Gastroesophageal sphincter (tissue), 4 donors: ENCODE measurements around the gene TTC19. TPM values are rescaled to one million over a fixed set of nuclear protein-coding genes. Genes with fewer than 3 reads are reported as not detected.

ENCODE experiments used
- ATAC-seq: fragments of 150-250 bp; one replicate; pipeline ENCODE4 v1.9.1; 2016; ENCODE audit warnings: mild to moderate bottlenecking, moderate library complexity
- H3K27ac ChIP-seq, 4 donors: fragments of 200-600 bp; sonication (generic) in 3 of 4; 1 replicate in 3 of 4; 2 replicates in 1 of 4; pipeline ENCODE4 v1.5.1; 2016 to 2019
- H3K27me3 ChIP-seq: fragments of 200-600 bp; sonication (generic); one replicate; pipeline ENCODE4 v1.5.1; 2019
- H3K36me3 ChIP-seq, 2 donors: fragments of 200-600 bp; sonication (generic); one replicate each; pipeline ENCODE4 v1.5.1; 2019; ENCODE audit warnings: control low read depth in 1 of 2
- H3K4me1 ChIP-seq, 3 donors: fragments of 200-600 bp; sonication (generic); 1 replicate in 2 of 3; 2 replicates in 1 of 3; pipeline ENCODE4 v1.5.1; 2016 to 2019; ENCODE audit warnings: control low read depth in 2 of 3
- H3K4me3 ChIP-seq, 2 donors: fragments of 200-600 bp; sonication (generic); one replicate each; pipeline ENCODE4 v1.5.1; 2019; ENCODE audit warnings: mild to moderate bottlenecking in 1 of 2, moderate library complexity in 1 of 2
- H3K9me3 ChIP-seq, 3 donors: fragments of 200-600 bp; sonication (generic); one replicate each; pipeline ENCODE4 v1.5.1; 2017 to 2019; ENCODE audit warnings: control low read depth in 2 of 3
- EP300 ChIP-seq: sonication (generic); formaldehyde crosslinking; IDR thresholded peaks from one replicate; pipeline ENCODE4 v1.6.1; 2017; ENCODE audit warnings: antibody characterized with exemption, mild to moderate bottlenecking
- POLR2A ChIP-seq, 2 donors: fragments of 450-650 bp; IDR thresholded peaks; one replicate each; pipeline ENCODE4 v1.6.1; 2017; ENCODE audit warnings: antibody characterized with exemption in 2 of 2, mild to moderate bottlenecking in 2 of 2, moderate library complexity in 1 of 2
- POLR2AphosphoS5 ChIP-seq: sonication (generic); formaldehyde crosslinking; IDR thresholded peaks from one replicate; pipeline ENCODE4 v1.6.1; 2017; ENCODE audit warnings: antibody characterized with exemption
- WGBS, 2 donors: methylation state at CpG; one replicate each; pipeline ENCODE4 v1.1.5; 2018; ENCODE audit warnings: low coverage in 1 of 2; 5-methylcytosine and 5-hydroxymethylcytosine counted together
- total RNA-seq, 4 donors: library from RNA; depleted of rRNA; stranded (reverse); fragments of >200 nt; gene quantifications; one replicate each; pipeline ENCODE4 v1.1.0, GENCODE V29; 2016
- TF ChIP-seq, protein P1 (sequence below), 4 experiments: fragments of 200-600 bp in 2 of 4; fragments of 450-650 bp in 2 of 4; sonication (generic) in 1 of 4; IDR thresholded peaks; one replicate each; pipeline ENCODE4 v1.5.1; 2017 to 2019; ENCODE audit warnings: antibody characterized with exemption in 4 of 4, mild to moderate bottlenecking in 2 of 4, moderate library complexity in 2 of 4

The TTC19 gene
- total RNA-seq, 4 donors from 2014 or later: 22.1 to 57.1 (median 40.0) TPM

DNA sequence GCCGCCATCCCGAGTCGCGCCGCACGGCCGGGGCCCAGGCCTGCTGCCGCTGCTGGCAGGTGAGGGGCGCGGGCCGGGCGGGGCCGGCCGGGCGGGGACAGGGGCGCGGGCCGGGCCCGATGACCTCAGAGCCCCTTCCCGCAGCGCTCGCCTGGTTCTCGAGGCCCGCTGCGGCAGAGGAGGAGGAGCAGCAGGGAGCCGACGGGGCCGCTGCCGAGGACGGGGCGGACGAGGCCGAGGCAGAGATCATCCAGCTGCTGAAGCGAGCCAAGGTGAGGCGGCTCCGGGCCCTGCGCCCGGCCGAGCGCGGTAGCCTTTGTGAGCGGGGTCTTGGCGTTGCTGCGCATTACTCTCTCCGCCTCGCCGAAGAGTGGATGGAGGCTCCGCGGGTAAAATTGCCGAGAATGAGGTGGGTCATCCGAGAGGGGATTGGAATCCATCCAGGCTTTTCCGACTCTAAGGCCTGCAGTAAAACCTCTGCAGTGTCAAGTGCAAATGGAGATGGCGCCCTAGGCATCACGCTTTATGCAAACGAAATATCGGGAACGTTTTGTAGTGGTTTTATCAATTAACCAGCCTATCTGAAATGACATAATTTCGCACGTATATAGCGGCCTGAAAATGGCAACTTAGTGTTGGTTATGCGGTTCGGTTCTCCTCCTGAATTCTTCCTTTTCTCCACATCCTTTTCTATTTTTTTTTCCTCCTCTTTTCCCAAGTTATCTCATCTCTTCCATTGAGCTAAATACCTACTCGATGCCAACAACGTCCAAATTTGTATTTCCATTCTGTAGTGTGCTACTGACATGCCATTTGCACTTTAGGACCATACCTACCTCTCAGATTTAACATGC is 577 bp downstream of the TTC19 start:
- WGBS, 2 donors: 2 to 7% methylated on average over 12 to 19 of the region's 64 CpGs
- H3K27ac ChIP-seq: peak overlapping the region; percentile 85 to 98 (median 94)
- ATAC-seq: peak; percentile 47
- H3K36me3 ChIP-seq: peaks cover 0 to 48% of the 10 kb centered on the region in 2 donors
- H3K27me3 ChIP-seq: no peaks in the 10 kb centered on the region
- H3K4me1 ChIP-seq: peaks cover 3 to 36% (median 8%) of the 10 kb centered on the region in 3 donors
- peak overlapping the region; percentile 60 to 71 for H3K4me3 ChIP-seq
- TF ChIP-seq EP300 (no peak), POLR2AphosphoS5 (no peak), POLR2A (IDR thresholded peaks at IDR 0.05) (no peak)
- TF ChIP-seq, protein P1, sequence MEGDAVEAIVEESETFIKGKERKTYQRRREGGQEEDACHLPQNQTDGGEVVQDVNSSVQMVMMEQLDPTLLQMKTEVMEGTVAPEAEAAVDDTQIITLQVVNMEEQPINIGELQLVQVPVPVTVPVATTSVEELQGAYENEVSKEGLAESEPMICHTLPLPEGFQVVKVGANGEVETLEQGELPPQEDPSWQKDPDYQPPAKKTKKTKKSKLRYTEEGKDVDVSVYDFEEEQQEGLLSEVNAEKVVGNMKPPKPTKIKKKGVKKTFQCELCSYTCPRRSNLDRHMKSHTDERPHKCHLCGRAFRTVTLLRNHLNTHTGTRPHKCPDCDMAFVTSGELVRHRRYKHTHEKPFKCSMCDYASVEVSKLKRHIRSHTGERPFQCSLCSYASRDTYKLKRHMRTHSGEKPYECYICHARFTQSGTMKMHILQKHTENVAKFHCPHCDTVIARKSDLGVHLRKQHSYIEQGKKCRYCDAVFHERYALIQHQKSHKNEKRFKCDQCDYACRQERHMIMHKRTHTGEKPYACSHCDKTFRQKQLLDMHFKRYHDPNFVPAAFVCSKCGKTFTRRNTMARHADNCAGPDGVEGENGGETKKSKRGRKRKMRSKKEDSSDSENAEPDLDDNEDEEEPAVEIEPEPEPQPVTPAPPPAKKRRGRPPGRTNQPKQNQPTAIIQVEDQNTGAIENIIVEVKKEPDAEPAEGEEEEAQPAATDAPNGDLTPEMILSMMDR (IDR thresholded peaks at IDR 0.05): no peak
- H3K9me3 ChIP-seq: peaks cover 0 to 4% (median 0%) of the 10 kb centered on the region in 3 donors

DNA sequence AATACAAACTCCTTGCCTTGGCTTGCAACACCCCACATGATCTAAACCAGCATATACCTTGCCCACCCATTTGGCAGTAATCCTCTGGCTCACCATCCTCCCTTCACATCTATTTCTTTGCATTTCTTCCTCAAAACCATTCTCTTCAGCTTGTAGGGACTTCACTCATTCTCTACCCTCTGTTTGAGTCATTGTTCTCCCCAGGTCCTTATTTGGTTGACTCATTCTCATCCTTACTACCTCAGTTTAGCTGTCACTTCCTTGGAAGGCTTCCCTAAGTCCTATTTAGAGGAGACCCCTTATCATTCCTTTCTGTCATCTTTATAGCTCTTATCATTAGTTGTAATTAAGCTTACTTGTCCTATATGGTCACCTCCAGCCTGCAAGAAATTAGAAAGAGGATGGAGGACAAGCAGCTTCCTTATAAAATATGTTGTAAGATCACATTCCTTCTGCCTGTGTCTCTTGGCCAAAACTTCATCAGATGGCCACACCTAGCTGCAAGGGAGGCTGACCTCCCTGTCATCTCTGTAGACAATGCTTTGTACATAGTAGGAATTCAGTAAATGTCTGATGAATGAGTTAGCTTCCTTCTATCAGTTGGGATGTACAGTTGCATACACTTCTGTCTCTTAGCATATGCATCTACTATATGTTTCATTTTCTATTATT is 1.7 kb downstream of the TTC19 start:
- Histone ChIP-seq H3K27ac (peak overlapping the region in 1 of 4 donors; percentile 98), H3K36me3 (peaks cover 0 to 60% of the 10 kb centered on the region in 2 donors), H3K4me3 (peak overlapping the region in 1 of 2 donors; percentile 71), H3K27me3 (no peaks in the 10 kb centered on the region), H3K4me1 (peaks cover 3 to 33% (median 8%) of the 10 kb centered on the region in 3 donors), H3K9me3 (peaks cover 0 to 4% (median 0%) of the 10 kb centered on the region in 3 donors)
- TF ChIP-seq POLR2AphosphoS5 (no peak), POLR2A (IDR thresholded peaks at IDR 0.05) (no peak), EP300 (no peak)
- TF ChIP-seq, protein P1 (IDR thresholded peaks at IDR 0.05): no peak
- ATAC-seq: no peak

DNA sequence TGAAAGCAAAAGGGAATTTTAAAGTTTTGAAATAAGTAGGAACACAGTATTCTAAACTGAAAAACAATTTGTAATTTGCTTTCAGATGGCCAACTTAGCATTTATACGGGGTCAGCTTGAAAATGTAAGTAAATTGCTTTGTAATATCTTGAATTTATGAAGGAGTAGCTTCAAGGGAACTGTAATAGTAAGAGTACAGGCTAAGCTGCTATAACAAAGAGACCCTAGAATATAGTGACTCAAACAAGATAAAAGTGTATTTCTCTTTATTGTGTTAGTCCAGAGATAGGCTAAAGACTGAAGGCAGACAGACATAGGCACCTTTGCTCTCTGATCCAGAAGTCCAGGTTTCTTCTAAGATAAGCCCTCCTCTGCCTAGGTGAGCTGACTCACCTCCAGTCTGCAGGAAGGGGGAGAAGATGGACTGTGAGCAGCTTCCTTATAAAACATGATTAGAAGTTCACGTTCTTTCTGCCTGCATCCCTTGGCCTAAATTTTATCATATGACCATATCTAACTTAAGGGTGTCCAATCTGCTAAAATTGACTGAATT is 3.2 kb downstream of the TTC19 start:
- 91 to 100% methylated on average over 1 to 2 of the region's 2 CpGs for WGBS, 2 donors
- Histone ChIP-seq H3K4me3 (no peak overlapping the region), H3K27me3 (no peaks in the 10 kb centered on the region), H3K27ac (no peak overlapping the region), H3K4me1 (peaks cover 3 to 30% (median 8%) of the 10 kb centered on the region in 3 donors), H3K9me3 (peaks cover 0 to 4% (median 0%) of the 10 kb centered on the region in 3 donors), H3K36me3 (peaks cover 0 to 67% of the 10 kb centered on the region in 2 donors)
- no peak for TF ChIP-seq POLR2AphosphoS5
- TF ChIP-seq EP300: no peak
- TF ChIP-seq POLR2A (IDR thresholded peaks at IDR 0.05): no peak
- TF ChIP-seq, protein P1 (IDR thresholded peaks at IDR 0.05): no peak
- ATAC-seq: no peak

DNA sequence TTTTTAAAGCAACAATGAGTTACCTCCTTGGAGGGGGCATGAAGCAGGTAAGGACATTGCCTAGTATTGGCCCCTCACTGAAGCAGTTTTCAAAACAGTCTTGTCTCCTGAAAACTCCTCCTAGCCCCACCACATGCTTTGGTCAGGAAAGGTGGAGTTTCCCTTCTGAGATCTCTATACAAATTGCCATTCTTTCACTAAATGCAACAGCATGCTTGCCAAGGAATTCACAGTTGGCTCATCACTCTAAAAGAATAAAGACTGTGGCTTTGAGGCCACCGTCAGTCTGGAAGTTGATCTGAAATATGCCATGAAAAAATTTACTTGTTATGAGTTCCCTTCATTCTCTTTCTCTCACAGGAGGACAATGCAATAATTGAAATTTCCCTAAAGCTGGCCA is 4.2 kb downstream of the TTC19 start:
- Histone ChIP-seq H3K4me1 (peaks cover 3 to 19% (median 8%) of the 10 kb centered on the region in 3 donors), H3K36me3 (peaks cover 0 to 78% of the 10 kb centered on the region in 2 donors), H3K9me3 (peaks cover 0 to 4% (median 0%) of the 10 kb centered on the region in 3 donors), H3K27me3 (no peaks in the 10 kb centered on the region), H3K4me3 (no peak overlapping the region), H3K27ac (peak overlapping the region in 1 of 4 donors; percentile 4)
- no peak for ATAC-seq
- no peak for TF ChIP-seq EP300
- TF ChIP-seq POLR2AphosphoS5: no peak
- TF ChIP-seq, protein P1 (IDR thresholded peaks at IDR 0.05): no peak
- no peak for TF ChIP-seq POLR2A (IDR thresholded peaks at IDR 0.05)
- WGBS, 2 donors: 50% methylated on average over 1 of the region's 1 CpG; no CpG with 5 or more reads in 1 of the 2 donors
